ENCODE data around the gene SCP2. TPM values are rescaled to one million over a fixed set of nuclear protein-coding genes. Genes with fewer than 3 reads are reported as not detected.

Gene SCP2
- total RNA-seq, 4 donors from 2014 or later = 114 to 311 (median 223) TPM

DNA sequence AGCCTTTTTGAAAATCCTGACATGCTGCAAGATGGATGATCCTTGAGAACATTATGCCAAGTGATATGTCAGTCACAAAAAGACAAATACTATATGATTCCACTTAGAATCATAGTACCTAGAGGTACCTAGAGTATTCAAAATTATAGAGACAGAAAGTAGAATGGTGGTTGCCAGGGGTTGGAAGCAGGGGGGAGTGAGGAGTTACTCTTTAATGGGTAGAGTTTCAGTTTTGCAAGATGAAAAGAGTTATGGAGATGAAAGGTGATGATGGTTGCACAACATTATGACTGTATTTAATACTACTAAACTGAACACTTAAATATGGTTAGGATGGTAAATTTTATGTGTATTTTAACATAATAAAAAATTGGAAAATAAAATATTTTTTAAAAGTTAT lies 97.0 kb downstream of the SCP2 start:
- Histone ChIP-seq H3K36me3 (peaks cover 0 to under 1% (median 0%) of the 10 kb centered on the region in 4 donors), H3K9me3 (no peaks in the 10 kb centered on the region), H3K4me1 (peaks cover 0 to 31% (median 11%) of the 10 kb centered on the region in 4 donors), H3K27me3 (no peaks in the 10 kb centered on the region), H3K4me3 (no peak overlapping the region), H3K27ac (peak overlapping the region in 3 of 4 donors; percentile 65 to 82 (median 75))
- TF ChIP-seq POLR2A (IDR thresholded peaks at IDR 0.05) = no peak
- TF ChIP-seq, protein P1, sequence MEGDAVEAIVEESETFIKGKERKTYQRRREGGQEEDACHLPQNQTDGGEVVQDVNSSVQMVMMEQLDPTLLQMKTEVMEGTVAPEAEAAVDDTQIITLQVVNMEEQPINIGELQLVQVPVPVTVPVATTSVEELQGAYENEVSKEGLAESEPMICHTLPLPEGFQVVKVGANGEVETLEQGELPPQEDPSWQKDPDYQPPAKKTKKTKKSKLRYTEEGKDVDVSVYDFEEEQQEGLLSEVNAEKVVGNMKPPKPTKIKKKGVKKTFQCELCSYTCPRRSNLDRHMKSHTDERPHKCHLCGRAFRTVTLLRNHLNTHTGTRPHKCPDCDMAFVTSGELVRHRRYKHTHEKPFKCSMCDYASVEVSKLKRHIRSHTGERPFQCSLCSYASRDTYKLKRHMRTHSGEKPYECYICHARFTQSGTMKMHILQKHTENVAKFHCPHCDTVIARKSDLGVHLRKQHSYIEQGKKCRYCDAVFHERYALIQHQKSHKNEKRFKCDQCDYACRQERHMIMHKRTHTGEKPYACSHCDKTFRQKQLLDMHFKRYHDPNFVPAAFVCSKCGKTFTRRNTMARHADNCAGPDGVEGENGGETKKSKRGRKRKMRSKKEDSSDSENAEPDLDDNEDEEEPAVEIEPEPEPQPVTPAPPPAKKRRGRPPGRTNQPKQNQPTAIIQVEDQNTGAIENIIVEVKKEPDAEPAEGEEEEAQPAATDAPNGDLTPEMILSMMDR (IDR thresholded peaks at IDR 0.05) = no peak
- TF ChIP-seq POLR2AphosphoS5 (IDR thresholded peaks at IDR 0.05) = no peak
- no peak for TF ChIP-seq EP300 (IDR thresholded peaks at IDR 0.05; ENCODE audit: low read depth)
- intact Hi-C loops (cut with DNase I; ENCODE audit: low total_unique reads) = no loop called here
- no peak for DNase-seq
- in situ Hi-C loops (cut with MboI; ENCODE audit: low pct_ligation_motif_present in 1 of 4, low pct_unique_long_range_greater_than_20kb in 1 of 4, low sequenced_read_pairs in 3 of 4) = no loop called here

DNA sequence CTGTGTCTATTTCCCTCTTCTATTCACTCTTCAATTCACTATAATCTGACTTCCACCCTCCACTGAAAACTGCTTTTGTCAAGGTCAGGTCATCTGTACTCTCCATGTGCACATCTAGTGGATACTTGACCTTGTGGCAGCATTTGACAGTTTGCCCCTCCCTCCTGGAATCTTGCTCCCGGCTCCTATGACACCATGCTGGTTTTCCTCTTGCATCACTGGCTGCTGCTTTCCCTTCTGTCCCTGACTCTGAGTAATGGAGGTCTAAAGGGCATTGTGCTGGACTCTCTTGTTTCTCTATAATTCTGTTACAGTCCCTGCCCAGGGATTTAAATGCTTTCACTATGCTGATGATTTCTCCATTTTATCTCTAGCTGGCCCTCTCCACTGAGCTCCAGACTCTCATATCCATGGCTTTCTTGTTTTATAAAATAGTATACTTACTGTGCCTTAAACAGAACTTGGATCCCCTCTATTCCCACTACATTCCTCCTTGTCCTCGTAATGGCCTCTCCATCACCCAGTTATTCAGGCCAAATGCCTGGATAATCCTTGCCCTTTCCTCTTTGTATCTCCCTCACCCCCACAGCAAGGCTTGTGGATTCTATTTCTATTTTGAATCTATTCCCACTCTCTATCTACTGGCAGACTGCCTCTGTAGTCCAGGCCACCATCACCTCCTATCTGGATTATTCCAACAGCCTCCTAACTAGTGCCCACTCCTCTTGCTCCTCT lies 98.1 kb downstream of the SCP2 start:
- peak; percentile 39 for DNase-seq
- Histone ChIP-seq H3K4me1 (peaks cover 0 to 31% (median 11%) of the 10 kb centered on the region in 4 donors), H3K4me3 (no peak overlapping the region), H3K9me3 (no peaks in the 10 kb centered on the region), H3K36me3 (peaks cover 0 to 5% (median 0%) of the 10 kb centered on the region in 4 donors), H3K27ac (peak overlapping the region; percentile 59 to 82 (median 70)), H3K27me3 (no peaks in the 10 kb centered on the region)
- intact Hi-C loops (cut with DNase I; ENCODE audit: low total_unique reads) = no loop called here
- WGBS, 2 donors (ENCODE audit: low coverage in 1 of 2) = 48 to 64% methylated on average over 2 of the region's 2 CpGs
- TF ChIP-seq POLR2AphosphoS5 (IDR thresholded peaks at IDR 0.05) = peak in 1 of 3 donors; percentile 41
- TF ChIP-seq, protein P1 (IDR thresholded peaks at IDR 0.05) = no peak
- in situ Hi-C loops (cut with MboI; ENCODE audit: low pct_ligation_motif_present in 1 of 4, low pct_unique_long_range_greater_than_20kb in 1 of 4, low sequenced_read_pairs in 3 of 4) = no loop called here

DNA sequence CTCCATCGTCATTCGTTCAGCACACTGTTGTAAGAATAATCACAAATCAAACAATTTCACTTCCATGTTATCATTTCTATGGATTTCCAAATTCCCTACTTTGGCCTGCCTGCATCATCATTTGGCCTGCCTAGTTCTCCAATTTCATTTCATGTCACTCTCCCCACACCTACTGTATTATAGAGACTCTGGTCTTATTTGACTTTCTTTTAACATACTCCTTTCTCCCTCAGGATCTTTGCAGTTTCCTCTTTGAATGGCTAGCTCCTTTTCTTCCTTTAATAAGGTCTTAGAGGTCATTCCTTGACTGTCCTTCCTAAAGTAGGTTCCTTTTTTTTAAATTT lies 98.7 kb downstream of the SCP2 start:
- no peaks in the 10 kb centered on the region for H3K9me3 ChIP-seq
- intact Hi-C loops (cut with DNase I; ENCODE audit: low total_unique reads) = no loop called here
- no peak for TF ChIP-seq POLR2A (IDR thresholded peaks at IDR 0.05)
- TF ChIP-seq POLR2AphosphoS5 (IDR thresholded peaks at IDR 0.05) = no peak
- WGBS, 2 donors (ENCODE audit: low coverage in 1 of 2) = 73 to 80% methylated on average over 1 to 2 of the region's 2 CpGs
- no peaks in the 10 kb centered on the region for H3K27me3 ChIP-seq
- in situ Hi-C loops (cut with MboI; ENCODE audit: low pct_ligation_motif_present in 1 of 4, low pct_unique_long_range_greater_than_20kb in 1 of 4, low sequenced_read_pairs in 3 of 4) = no loop called here
- peak overlapping the region; percentile 59 to 82 (median 70) for H3K27ac ChIP-seq
- peaks cover 0 to 5% (median 0%) of the 10 kb centered on the region in 4 donors for H3K36me3 ChIP-seq
- no peak overlapping the region for H3K4me3 ChIP-seq
- H3K4me1 ChIP-seq = peaks cover 0 to 31% (median 11%) of the 10 kb centered on the region in 4 donors
- DNase-seq = no peak

DNA sequence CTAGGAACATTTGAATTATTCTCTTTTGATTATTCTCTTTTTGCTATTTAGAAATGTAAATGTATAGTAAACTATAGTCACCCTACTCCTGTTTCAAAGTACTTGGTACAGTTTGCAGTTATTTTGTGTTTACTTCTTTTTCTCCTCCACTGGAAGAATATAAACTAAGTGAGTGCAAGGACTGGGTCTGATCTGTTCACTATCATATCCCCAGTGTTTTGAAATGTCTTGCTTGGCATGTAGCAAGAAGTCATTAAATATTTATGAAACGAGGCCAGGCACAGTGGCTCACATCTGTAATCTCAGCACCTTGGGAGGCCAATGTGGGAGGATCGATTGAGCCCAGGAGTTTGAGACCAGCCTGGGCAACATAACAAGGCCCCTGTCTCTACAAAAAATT lies 99.2 kb downstream of the SCP2 start:
- WGBS, 2 donors (ENCODE audit: low coverage in 1 of 2) = 74% methylated on average over 2 of the region's 2 CpGs; no CpG with 5 or more reads in 1 of the 2 donors
- no peak overlapping the region for H3K4me3 ChIP-seq
- no peaks in the 10 kb centered on the region for H3K27me3 ChIP-seq
- intact Hi-C loops (cut with DNase I; ENCODE audit: low total_unique reads) = no loop called here
- no peak for DNase-seq
- H3K4me1 ChIP-seq = peaks cover 0 to 33% (median 11%) of the 10 kb centered on the region in 4 donors
- H3K36me3 ChIP-seq = peaks cover 0 to 5% (median 0%) of the 10 kb centered on the region in 4 donors
- in situ Hi-C loops (cut with MboI; ENCODE audit: low pct_ligation_motif_present in 1 of 4, low pct_unique_long_range_greater_than_20kb in 1 of 4, low sequenced_read_pairs in 3 of 4) = no loop called here
- H3K27ac ChIP-seq = peak overlapping the region in 3 of 4 donors; percentile 59 to 82 (median 75)
- H3K9me3 ChIP-seq = no peaks in the 10 kb centered on the region
- TF ChIP-seq POLR2A (IDR thresholded peaks at IDR 0.05) (no peak), POLR2AphosphoS5 (IDR thresholded peaks at IDR 0.05) (peak in 2 of 3 donors; percentile 24 to 50)

DNA sequence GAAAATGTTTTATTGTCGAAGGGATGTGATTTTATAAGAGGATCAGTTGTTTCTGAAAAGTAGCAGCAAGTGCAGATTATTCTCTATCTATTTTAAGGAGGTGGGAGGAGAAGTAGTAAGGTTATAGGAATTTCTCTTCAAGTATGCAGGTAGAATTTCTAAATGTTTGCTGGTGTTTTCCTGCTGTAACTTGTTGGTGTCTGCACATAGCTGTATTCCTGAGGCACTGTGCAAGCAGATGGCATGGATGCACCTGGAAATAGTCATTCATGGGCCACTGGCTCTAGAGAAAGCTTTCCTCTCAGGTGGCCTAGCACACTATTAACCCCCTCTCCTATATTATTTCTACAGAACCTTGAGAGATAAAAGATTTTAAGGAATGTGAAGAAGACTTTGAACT lies 104.7 kb downstream of the SCP2 start:
- WGBS, 2 donors (ENCODE audit: low coverage in 1 of 2) = 89% methylated on average over 1 of the region's 1 CpG
- DNase-seq = no peak
- intact Hi-C loops (cut with DNase I; ENCODE audit: low total_unique reads) (no loop called here), in situ Hi-C loops (cut with MboI; ENCODE audit: low pct_ligation_motif_present in 1 of 4, low pct_unique_long_range_greater_than_20kb in 1 of 4, low sequenced_read_pairs in 3 of 4) (no loop called here)
- Histone ChIP-seq H3K4me3 (no peak overlapping the region), H3K4me1 (peaks cover 0 to 6% (median 0%) of the 10 kb centered on the region in 4 donors), H3K27ac (no peak overlapping the region), H3K36me3 (peaks cover 0 to 5% (median 0%) of the 10 kb centered on the region in 4 donors), H3K9me3 (no peaks in the 10 kb centered on the region), H3K27me3 (no peaks in the 10 kb centered on the region)
- TF ChIP-seq, protein P1 (IDR thresholded peaks at IDR 0.05) = no peak
- TF ChIP-seq POLR2AphosphoS5 (IDR thresholded peaks at IDR 0.05) = no peak
- no peak for TF ChIP-seq EP300 (IDR thresholded peaks at IDR 0.05; ENCODE audit: low read depth)
- no peak for TF ChIP-seq POLR2A (IDR thresholded peaks at IDR 0.05)
